Stimulated activated naive B cell treated with anti-CD40 and anti-IgM and Interleukin-4, amounts not matched to agents 10 μg/mL and 1 μg/mL and 100 μg/mL, for 72 hours (primary cell): ENCODE results near the gene GABRA4.

ENCODE experiments used
- ATAC-seq, 2 donors: fragments of 150-1000 bp; cut with Tn5 transposase; replicated peaks; 2 replicates each; pipeline ENCODE4 v1.10.0; 2021; ENCODE audit warnings: moderate library complexity in 1 of 2
- DNase-seq: peaks from one replicate; pipeline ENCODE4 v3.0.0; 2021
- H3K27ac Mint-ChIP-seq: one replicate; pipeline ENCODE4 v1.8.0; 2022; ENCODE audit warnings: mild to moderate bottlenecking, mixed read lengths
- H3K27me3 Mint-ChIP-seq, 2 donors: one replicate each; pipeline ENCODE4 v1.8.0; 2022; ENCODE audit warnings: mixed read lengths in 2 of 2
- H3K36me3 Mint-ChIP-seq, 2 donors: one replicate each; pipeline ENCODE4 v1.8.0; 2022; ENCODE audit warnings: mixed read lengths in 2 of 2, mild to moderate bottlenecking in 1 of 2
- H3K4me1 Mint-ChIP-seq, 2 donors: one replicate each; pipeline ENCODE4 v1.8.0; 2022; ENCODE audit warnings: mixed read lengths in 2 of 2, mild to moderate bottlenecking in 1 of 2
- H3K4me3 Mint-ChIP-seq, 2 donors: one replicate each; pipeline ENCODE4 v1.8.0; 2022; ENCODE audit warnings: mild to moderate bottlenecking in 2 of 2, mixed read lengths in 2 of 2, moderate library complexity in 1 of 2
- H3K9me3 Mint-ChIP-seq, 2 donors: one replicate each; pipeline ENCODE4 v1.8.0; 2022; ENCODE audit warnings: mixed read lengths in 2 of 2, mild to moderate bottlenecking in 1 of 2

Gene GABRA4

DNA sequence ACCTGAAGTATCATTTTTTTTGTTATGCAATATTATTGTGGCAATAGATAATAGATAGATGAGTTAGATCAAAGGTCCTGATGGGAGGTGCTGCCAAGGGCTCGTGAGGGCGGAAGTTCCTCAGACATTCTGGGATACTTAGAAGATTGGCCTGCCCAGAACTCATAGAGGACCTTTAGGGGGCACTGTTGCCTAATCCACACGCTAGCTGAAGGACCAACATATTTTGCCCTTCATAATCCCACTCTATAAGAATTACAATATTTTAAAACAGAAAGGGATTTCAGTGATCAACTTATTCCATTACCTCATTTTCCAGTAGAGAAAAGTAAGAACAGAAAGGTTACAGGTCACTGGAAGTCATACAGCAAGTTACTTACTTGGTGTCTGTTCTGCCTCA lies 61.4 kb downstream of the GABRA4 start:
- H3K9me3 Mint-ChIP-seq = no peaks in the 10 kb centered on the region

DNA sequence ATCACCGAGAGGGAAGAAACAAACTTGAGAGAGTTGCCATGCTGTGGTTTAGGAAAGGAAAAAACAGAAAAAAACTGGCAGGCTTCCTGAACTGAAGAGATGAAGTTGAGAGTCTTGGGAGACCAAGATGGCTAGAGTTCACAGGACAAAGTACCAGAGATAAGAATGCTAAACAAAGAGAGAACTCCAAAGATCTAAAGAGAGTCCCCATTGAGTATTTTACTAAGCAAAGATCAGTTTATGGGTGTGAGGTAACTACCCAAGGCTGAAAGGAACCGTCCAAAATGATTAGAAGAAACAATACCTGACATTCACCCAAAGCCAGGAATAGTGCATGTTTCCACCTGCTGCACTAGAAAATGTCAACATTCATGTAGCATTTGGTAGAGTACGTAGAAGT lies 62.5 kb downstream of the GABRA4 start:
- Mint-ChIP-seq H3K9me3 (no peaks in the 10 kb centered on the region), H3K27me3 (no peaks in the 10 kb centered on the region), H3K27ac (no peak overlapping the region), H3K36me3 (no peaks in the 10 kb centered on the region), H3K4me1 (no peaks in the 10 kb centered on the region), H3K4me3 (no peak overlapping the region)
- DNase-seq (no peak), ATAC-seq (no peak)

More for the DNA sequence above, 61.4 kb downstream of the GABRA4 start:
- Mint-ChIP-seq H3K36me3 (no peaks in the 10 kb centered on the region), H3K27ac (no peak overlapping the region), H3K27me3 (no peaks in the 10 kb centered on the region), H3K4me1 (no peaks in the 10 kb centered on the region), H3K4me3 (no peak overlapping the region)
- DNase-seq (peak; percentile 2), ATAC-seq (peak; percentile 58 to 75)

DNA sequence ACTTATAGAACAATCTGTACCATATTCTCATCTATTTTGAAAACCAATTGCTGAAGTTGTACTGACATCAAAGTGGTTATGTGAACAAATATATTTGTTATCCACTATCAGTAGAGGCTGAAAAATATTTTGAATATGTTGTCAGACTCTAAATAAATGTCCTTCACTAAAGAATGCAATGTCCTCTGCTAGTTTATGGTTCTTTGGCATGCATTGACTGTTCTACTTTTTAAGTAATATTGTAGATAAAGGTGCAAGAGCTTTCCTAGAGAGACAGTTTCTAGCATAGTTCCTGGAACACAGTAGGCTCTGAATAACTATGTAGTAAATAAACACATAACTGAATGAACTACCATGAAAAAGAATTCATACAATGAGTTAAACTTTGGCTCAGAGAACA lies 66.2 kb downstream of the GABRA4 start:
- H3K27ac Mint-ChIP-seq = no peak overlapping the region
- ATAC-seq (no peak), DNase-seq (no peak)
- H3K9me3 Mint-ChIP-seq = no peaks in the 10 kb centered on the region
- no peak overlapping the region for H3K4me3 Mint-ChIP-seq
- H3K36me3 Mint-ChIP-seq = no peaks in the 10 kb centered on the region
- no peaks in the 10 kb centered on the region for H3K27me3 Mint-ChIP-seq
- no peaks in the 10 kb centered on the region for H3K4me1 Mint-ChIP-seq

DNA sequence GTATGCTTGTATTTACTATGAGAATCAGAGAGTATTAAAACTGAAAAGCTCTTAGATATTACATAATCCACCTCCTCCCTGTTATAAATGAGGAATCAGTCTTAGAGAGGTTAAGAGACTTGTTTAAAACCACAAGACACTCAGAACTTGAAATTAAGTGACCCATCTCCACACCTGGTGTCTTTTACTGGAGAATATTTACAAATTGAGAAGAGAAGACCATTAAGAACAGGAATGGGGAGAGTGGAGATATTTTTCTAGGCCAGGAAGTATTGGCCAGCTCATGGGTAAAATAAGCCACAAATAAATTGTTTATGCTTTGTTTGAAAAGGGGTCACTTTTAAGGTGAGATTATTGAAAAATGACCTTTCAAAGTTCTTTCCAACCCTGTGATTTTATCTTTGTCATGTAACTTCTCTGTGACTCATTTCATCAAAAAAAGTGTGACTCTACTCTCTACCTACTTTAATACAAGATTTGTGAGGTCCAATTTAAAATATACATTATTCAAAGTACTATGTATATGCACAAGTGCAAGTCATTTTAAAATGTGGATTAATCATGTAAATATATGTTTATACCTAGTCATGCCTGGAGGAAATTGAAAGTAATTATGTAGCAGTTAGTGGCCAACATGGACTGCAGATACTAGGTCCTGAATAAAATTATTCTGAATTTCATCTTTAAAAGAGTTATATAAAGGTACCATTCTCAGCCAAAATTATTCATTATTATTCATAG lies 68.4 kb downstream of the GABRA4 start:
- Mint-ChIP-seq H3K4me1 (no peaks in the 10 kb centered on the region), H3K4me3 (no peak overlapping the region)

DNA sequence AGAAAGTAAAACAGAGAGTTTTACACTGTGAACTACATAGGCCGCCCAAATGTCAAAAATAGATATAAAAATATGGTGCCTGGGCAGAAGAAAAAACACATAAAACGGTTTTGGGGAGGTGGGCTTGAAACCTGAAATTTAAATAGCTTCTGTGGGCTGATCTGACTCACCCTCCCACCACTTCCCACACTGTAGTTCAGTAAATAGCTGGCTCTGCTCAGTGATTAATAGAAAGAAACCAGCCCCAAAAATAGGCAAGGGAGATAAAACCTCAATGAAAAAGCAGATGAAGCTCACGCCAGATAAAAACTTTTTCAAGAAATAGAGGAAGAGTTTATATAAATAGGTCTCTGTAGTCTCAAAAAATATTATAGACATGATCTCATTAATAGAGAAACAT lies 71.2 kb downstream of the GABRA4 start:
- Mint-ChIP-seq H3K36me3 (no peaks in the 10 kb centered on the region), H3K27ac (no peak overlapping the region), H3K27me3 (no peaks in the 10 kb centered on the region), H3K9me3 (no peaks in the 10 kb centered on the region), H3K4me3 (no peak overlapping the region), H3K4me1 (no peaks in the 10 kb centered on the region)
- ATAC-seq = no peak
- DNase-seq = no peak

More for the DNA sequence above, 68.4 kb downstream of the GABRA4 start:
- no peak for ATAC-seq
- H3K27ac Mint-ChIP-seq = no peak overlapping the region
- DNase-seq = no peak
- no peaks in the 10 kb centered on the region for H3K27me3 Mint-ChIP-seq
- no peaks in the 10 kb centered on the region for H3K9me3 Mint-ChIP-seq
- no peaks in the 10 kb centered on the region for H3K36me3 Mint-ChIP-seq

DNA sequence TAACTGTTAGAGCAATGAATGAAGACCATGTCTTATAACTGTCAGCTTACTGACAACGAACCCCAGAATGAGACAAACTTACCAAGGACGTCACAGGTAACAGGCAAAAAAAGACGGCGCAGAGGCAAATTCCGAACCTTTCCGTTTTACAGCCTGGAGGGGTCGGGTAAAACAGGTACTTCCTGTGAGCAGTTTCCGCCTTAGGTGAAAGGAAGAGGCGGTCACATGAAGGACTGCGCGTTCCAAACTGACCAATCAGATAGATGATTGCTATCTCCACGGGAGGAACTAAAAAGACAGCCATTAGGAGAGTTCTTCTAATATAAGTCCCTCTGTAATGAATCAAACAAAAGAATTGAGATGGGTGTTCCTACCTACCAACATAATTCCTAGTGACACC lies 84.3 kb downstream of the GABRA4 start, which contains the start of gene COX7B2:
Gene COX7B2, minus strand, starts transcription at position 168 of the 400 bp plus-strand sequence. CDS start 174,053 bp downstream, outside the sequence.
- no peaks in the 10 kb centered on the region for H3K27me3 Mint-ChIP-seq
- H3K4me3 Mint-ChIP-seq = no peak within 1 kb of the TSS
- peaks cover 2 to 4% of the 10 kb centered on the region in 2 donors for H3K9me3 Mint-ChIP-seq
- no peaks in the 10 kb centered on the region for H3K36me3 Mint-ChIP-seq
- H3K27ac Mint-ChIP-seq = no peak within 1 kb of the TSS
- ATAC-seq (no peak), DNase-seq (no peak)
- no peaks in the 10 kb centered on the region for H3K4me1 Mint-ChIP-seq

DNA sequence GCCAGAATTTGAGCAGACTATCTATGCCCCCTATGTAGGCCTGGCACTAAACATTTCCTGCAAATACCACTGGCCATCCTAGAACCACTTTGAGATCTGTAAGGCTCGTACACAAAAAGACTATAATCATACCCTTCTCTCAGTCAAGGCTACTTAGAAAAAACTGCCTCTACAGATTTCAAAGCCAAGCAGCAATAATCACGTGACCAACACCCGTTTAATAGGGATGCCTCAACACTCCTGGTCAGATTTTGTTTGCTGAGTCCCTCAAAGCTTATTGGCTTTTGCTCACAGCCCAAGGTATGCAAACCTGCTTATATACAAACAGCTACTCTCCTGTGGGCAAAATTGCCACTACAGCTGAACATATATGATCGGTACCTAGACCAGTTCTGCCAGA lies 85.2 kb downstream of the GABRA4 start:
- no peak overlapping the region for H3K4me3 Mint-ChIP-seq
- DNase-seq = no peak

DNA sequence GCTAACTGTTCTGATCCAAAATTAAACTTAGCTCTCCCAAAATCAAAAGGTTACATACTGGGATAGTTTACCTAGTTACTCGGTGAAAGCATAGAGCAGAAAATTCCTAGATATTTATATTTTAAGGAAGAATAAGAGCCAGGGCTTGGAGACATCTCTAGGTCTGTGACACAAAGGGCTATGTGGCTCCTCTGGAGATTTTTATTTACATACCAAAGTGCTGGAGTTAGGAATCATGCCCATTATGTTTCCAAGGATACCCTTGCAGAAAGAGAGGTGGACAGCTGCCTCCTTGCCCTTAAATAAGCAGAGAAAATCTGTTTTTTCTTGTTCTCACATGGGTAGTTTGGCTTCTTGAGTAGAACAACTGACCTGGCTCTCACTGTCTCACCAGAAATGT lies 93.3 kb downstream of the GABRA4 start:
- DNase-seq = no peak
- H3K9me3 Mint-ChIP-seq = peaks cover 0 to 2% of the 10 kb centered on the region in 2 donors

More for the DNA sequence above, 85.2 kb downstream of the GABRA4 start:
- Mint-ChIP-seq H3K27ac (no peak overlapping the region), H3K27me3 (no peaks in the 10 kb centered on the region), H3K36me3 (no peaks in the 10 kb centered on the region), H3K9me3 (peaks cover 2 to 4% of the 10 kb centered on the region in 2 donors), H3K4me1 (no peaks in the 10 kb centered on the region)
- no peak for ATAC-seq

DNA sequence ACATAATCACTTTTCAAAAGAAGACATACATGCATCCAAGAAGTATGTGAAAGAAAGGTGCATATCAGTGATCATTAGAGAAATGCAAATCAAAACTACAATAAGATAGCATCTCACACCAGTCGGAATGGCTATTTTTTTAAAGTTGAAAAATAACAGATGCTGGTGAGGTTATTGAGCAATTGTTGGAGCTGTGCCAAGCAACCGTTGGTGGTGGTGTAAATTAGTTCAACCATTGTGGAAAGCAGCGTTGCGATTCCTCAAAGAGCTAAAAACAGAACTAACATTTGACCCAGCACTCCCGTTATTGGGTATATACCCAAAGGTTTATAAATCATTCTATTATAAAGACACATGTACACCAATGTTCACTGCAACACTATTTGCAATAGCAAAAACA lies 98.6 kb downstream of the GABRA4 start:
- no peak for DNase-seq
- no peaks in the 10 kb centered on the region for H3K9me3 Mint-ChIP-seq
- no peak overlapping the region for H3K4me3 Mint-ChIP-seq
- no peaks in the 10 kb centered on the region for H3K27me3 Mint-ChIP-seq
- H3K36me3 Mint-ChIP-seq = no peaks in the 10 kb centered on the region
- H3K4me1 Mint-ChIP-seq = no peaks in the 10 kb centered on the region
- no peak for ATAC-seq
- H3K27ac Mint-ChIP-seq = no peak overlapping the region

More for the DNA sequence above, 93.3 kb downstream of the GABRA4 start:
- H3K27me3 Mint-ChIP-seq = no peaks in the 10 kb centered on the region
- H3K27ac Mint-ChIP-seq = no peak overlapping the region
- no peaks in the 10 kb centered on the region for H3K4me1 Mint-ChIP-seq
- H3K4me3 Mint-ChIP-seq = no peak overlapping the region
- no peaks in the 10 kb centered on the region for H3K36me3 Mint-ChIP-seq
- no peak for ATAC-seq

DNA sequence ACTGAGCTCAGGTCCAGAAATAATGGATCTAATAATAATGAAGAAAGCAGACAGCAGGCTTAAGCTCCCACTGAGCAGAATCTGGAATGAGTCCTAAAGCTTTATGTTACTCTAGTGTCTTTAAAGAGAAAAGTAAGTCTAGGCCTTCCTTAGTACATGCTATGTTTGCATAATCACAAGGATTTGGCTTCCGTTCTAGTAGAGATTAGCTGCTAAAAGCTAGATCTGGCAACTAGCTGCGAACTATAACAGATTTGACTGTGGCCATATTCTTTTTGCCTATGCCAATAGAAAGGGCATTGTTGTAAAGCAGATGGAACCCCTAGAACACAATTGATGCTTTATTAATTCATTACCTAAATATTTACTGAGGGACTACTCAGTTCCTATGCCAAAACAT lies 103.3 kb downstream of the GABRA4 start:
- DNase-seq = no peak
- H3K36me3 Mint-ChIP-seq = no peaks in the 10 kb centered on the region
- H3K4me1 Mint-ChIP-seq = no peaks in the 10 kb centered on the region
- H3K27me3 Mint-ChIP-seq = no peaks in the 10 kb centered on the region
- no peak overlapping the region for H3K27ac Mint-ChIP-seq
- H3K9me3 Mint-ChIP-seq = no peaks in the 10 kb centered on the region
- no peak for ATAC-seq
- H3K4me3 Mint-ChIP-seq = no peak overlapping the region

DNA sequence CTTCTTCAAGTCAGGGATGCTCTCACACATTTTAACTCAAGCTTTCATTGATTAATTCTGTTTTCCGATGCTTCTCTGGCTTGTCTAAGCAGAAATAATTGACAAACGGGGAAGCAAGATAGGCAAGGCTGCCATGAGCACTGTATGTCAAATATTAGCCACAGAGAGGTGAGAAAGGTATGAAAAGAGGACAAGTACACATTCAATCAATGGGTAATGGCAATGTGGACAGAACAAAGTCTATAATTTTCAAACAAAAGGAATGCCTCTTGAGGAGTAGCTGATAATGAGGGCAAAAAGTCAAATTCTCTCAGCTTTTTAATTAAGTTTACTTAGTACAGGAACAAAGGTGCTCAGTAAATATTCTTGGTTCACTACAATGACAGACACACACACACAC lies 104.0 kb downstream of the GABRA4 start:
- Mint-ChIP-seq H3K36me3 (no peaks in the 10 kb centered on the region), H3K4me3 (no peak overlapping the region), H3K9me3 (no peaks in the 10 kb centered on the region), H3K4me1 (no peaks in the 10 kb centered on the region), H3K27ac (no peak overlapping the region), H3K27me3 (no peaks in the 10 kb centered on the region)
- DNase-seq = no peak
- ATAC-seq = no peak

DNA sequence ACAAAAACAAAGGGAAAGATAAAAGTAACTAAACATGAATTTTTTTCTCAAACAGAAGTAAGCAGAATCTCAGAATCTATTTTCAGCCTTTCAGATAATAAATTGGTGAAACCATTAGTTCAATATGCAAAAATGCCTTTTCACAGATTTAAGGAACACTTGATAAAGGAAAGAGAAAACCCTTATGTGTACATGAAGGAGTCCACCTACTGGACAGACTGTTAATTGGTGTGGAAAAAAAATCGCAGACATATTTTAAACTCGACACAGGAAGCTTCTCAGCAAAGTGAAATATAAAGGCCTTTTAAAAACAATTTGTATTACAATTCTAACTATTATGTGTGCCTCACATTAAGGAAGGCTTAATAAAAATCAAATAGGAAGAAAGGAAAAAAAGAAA lies 106.7 kb downstream of the GABRA4 start:
- Mint-ChIP-seq H3K4me3 (no peak overlapping the region), H3K27me3 (no peaks in the 10 kb centered on the region), H3K36me3 (no peaks in the 10 kb centered on the region), H3K9me3 (no peaks in the 10 kb centered on the region), H3K4me1 (no peaks in the 10 kb centered on the region), H3K27ac (no peak overlapping the region)
- DNase-seq (no peak), ATAC-seq (no peak)

DNA sequence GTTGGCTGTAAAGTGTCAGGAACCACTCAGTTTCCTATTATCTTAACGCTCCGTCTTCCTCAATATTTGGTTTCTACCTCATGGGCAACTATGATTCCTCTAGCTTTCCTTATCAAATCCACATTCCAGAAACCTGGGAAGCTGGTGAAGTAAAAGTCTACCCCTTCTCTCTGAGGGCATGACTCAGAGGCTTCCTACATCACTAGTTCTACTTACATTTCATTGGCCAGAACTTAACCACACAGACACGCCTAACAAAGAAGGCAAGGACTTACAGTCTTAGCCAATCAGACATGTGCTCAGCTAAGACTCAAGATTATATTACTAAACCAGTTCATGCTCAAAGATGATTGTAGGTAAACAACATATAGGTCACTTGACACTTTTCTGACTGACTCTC lies 114.7 kb downstream of the GABRA4 start:
- DNase-seq (no peak), ATAC-seq (no peak)
- Mint-ChIP-seq H3K4me1 (no peaks in the 10 kb centered on the region), H3K27ac (no peak overlapping the region), H3K4me3 (no peak overlapping the region), H3K9me3 (peaks cover 0 to 6% of the 10 kb centered on the region in 2 donors), H3K27me3 (no peaks in the 10 kb centered on the region), H3K36me3 (no peaks in the 10 kb centered on the region)

DNA sequence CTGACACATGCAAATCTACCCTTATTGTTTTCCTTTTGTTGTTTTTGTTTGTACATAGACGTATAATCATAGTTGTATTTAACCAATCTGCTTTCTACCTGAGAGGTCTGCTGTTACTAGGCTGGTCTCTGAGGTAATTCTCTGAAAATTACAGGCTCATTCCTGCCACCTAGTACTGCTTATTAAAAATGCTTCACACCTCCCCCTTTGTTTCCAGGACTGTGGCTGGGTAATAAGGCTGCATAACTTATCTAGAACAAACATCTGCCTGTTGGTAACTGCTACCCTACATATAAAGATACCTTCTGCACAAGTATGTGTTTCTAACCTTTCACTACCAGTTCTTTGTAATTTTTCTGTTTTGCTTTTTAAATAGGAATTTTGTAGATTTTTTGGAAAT lies 118.6 kb downstream of the GABRA4 start:
- no peak for ATAC-seq
- Mint-ChIP-seq H3K9me3 (peaks cover 3 to 6% of the 10 kb centered on the region in 2 donors), H3K4me3 (no peak overlapping the region), H3K27me3 (no peaks in the 10 kb centered on the region), H3K27ac (no peak overlapping the region), H3K36me3 (no peaks in the 10 kb centered on the region), H3K4me1 (no peaks in the 10 kb centered on the region)
- DNase-seq = no peak

DNA sequence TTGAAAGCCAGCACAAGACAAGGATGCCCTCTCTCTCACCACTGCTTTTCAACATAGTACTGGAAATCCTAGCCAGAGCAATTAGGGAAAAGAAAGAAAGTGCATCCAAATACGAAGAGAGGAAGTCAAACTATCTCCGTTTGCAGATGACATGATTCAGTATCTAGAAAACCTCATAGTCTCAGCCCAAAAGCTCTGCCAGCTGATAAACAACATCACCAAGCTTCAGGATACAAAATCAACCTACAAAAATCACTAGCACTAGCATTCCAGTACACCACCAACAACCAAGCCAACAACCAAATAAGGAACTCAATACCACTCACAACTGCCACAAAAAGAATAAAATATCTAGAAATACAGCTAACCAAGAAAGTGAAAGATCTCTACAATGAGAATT lies 123.0 kb downstream of the GABRA4 start:
- Mint-ChIP-seq H3K27me3 (no peaks in the 10 kb centered on the region), H3K36me3 (no peaks in the 10 kb centered on the region), H3K9me3 (peaks cover 0 to 3% of the 10 kb centered on the region in 2 donors), H3K27ac (no peak overlapping the region), H3K4me3 (no peak overlapping the region), H3K4me1 (no peaks in the 10 kb centered on the region)
- no peak for DNase-seq
- no peak for ATAC-seq
